Nephron progenitor cell (in vitro differentiated cells): Measurements from ENCODE around the gene EPDR1.
A peak's percentile ranks its signal among the peaks of the same experiment; 100 is the strongest.

ENCODE experiments used
- DNase-seq: peaks from one replicate; pipeline ENCODE4 v3.0.0; 2021
- H3K27ac Mint-ChIP-seq: 2 replicates; pipeline ENCODE4 v1.8.0; 2021; ENCODE audit warnings: mild to moderate bottlenecking, moderate library complexity, mixed read lengths
- H3K27me3 Mint-ChIP-seq: 2 replicates; pipeline ENCODE4 v1.8.0; 2021; ENCODE audit warnings: mild to moderate bottlenecking, low read depth, mixed read lengths; ENCODE audit not compliant: poor library complexity
- H3K36me3 Mint-ChIP-seq: 2 replicates; pipeline ENCODE4 v1.8.0; 2021; ENCODE audit warnings: low read depth, mixed read lengths
- H3K4me1 Mint-ChIP-seq: 2 replicates; pipeline ENCODE4 v1.8.0; 2021; ENCODE audit warnings: mixed read lengths
- H3K4me3 Mint-ChIP-seq: 2 replicates; pipeline ENCODE4 v1.8.0; 2021; ENCODE audit warnings: mild to moderate bottlenecking, moderate library complexity, mixed read lengths
- H3K9me3 Mint-ChIP-seq: 2 replicates; pipeline ENCODE4 v1.8.0; 2021; ENCODE audit warnings: mild to moderate bottlenecking, moderate library complexity, mixed read lengths
- TF ChIP-seq, protein P1 (sequence below): fragments of 200-600 bp; sonication (generic); IDR thresholded peaks from 2 replicates; pipeline ENCODE4 v1.5.0; 2021; ENCODE audit warnings: antibody characterized with exemption

The EPDR1 gene

DNA sequence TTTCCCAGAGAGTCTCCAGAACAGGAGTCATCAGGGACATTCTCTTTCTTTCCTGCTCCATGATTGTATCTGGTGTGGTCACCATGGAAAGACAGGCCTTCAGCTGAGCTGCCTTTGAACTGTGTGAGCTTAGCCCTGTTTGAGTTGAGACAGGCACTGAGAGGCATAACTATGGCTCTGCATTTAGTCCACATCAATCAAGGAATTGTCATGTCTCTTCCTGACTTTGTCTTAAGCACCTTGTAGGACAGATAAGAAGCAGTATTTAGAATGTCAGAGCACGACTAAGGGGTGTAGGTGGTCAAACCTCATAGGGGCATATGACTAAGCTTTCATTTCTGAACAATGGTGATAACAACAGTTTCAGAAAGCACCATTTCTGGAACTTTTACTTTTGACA, 53.5 kb downstream of the EPDR1 start:
- TF ChIP-seq, protein P1, sequence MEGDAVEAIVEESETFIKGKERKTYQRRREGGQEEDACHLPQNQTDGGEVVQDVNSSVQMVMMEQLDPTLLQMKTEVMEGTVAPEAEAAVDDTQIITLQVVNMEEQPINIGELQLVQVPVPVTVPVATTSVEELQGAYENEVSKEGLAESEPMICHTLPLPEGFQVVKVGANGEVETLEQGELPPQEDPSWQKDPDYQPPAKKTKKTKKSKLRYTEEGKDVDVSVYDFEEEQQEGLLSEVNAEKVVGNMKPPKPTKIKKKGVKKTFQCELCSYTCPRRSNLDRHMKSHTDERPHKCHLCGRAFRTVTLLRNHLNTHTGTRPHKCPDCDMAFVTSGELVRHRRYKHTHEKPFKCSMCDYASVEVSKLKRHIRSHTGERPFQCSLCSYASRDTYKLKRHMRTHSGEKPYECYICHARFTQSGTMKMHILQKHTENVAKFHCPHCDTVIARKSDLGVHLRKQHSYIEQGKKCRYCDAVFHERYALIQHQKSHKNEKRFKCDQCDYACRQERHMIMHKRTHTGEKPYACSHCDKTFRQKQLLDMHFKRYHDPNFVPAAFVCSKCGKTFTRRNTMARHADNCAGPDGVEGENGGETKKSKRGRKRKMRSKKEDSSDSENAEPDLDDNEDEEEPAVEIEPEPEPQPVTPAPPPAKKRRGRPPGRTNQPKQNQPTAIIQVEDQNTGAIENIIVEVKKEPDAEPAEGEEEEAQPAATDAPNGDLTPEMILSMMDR = no peak
- Mint-ChIP-seq H3K36me3 (no peaks in the 10 kb centered on the region), H3K4me1 (peaks cover 4% of the 10 kb centered on the region), H3K9me3 (no peaks in the 10 kb centered on the region), H3K4me3 (no peak overlapping the region), H3K27me3 (peaks cover 4% of the 10 kb centered on the region), H3K27ac (no peak overlapping the region)
- DNase-seq = no peak

DNA sequence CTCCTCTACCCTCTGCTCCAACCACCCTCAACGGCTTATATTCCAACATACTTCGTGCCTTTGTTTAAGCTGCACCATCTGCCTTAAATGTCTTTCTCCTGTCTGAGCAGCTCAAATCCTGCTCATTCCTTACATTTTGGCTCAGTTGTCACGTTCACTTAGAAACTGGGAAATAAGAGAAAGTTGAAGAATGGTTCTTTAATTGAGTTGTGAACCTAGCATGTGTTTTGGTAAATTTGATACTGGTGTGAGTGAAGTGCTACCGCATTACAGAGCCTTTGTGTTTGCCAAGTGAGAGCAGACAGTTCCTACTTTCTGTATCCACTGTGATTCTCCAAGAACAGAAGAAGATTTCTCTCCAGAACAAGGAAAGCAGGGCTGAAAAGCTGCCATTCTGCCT, 54.3 kb downstream of the EPDR1 start:
- TF ChIP-seq, protein P1 = no peak
- Mint-ChIP-seq H3K4me3 (no peak overlapping the region), H3K4me1 (peaks cover 4% of the 10 kb centered on the region), H3K9me3 (no peaks in the 10 kb centered on the region), H3K27ac (peak overlapping the region; percentile 14), H3K27me3 (peaks cover 4% of the 10 kb centered on the region), H3K36me3 (no peaks in the 10 kb centered on the region)
- no peak for DNase-seq

DNA sequence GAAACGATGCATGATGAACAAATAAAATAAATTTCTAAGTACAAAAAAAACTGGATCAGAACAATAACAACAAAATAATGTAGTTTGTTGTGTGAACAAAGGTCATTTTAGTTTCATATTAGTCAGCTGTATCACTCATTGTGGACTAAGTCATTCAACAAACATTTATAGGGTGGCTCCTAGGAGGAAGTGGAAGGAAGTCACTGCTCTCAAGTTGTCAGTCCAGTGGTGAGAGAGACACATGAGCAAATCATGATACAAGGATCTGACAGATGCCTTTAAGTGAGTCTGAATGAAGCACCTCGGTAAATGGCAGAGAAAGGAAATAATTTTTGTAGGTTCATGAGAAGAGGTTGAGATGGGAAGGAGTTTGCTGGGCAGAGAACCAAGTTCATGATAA, 56.8 kb downstream of the EPDR1 start:
- Mint-ChIP-seq H3K27ac (no peak overlapping the region), H3K4me3 (no peak overlapping the region), H3K4me1 (peaks cover 4% of the 10 kb centered on the region), H3K9me3 (no peaks in the 10 kb centered on the region), H3K27me3 (peaks cover 4% of the 10 kb centered on the region), H3K36me3 (no peaks in the 10 kb centered on the region)
- TF ChIP-seq, protein P1 = no peak
- DNase-seq = no peak

DNA sequence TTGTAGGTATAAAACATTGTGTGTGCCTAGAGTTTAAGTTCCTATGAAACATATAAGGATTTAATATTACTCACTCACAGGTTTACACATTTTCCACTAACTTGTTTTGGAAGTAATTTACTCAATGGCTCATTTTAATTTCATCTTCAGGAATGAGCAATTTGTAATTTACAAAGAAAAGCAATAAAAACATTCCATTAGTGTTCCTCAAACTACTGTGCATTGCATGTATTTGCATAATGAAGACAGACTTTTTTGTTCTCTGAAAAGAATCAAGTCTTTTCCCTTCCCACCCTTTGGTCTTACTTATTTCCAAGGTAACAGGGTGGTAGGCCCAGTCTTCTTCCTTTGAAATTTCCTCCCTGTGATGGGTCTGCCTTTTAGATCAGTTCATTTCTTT, 61.2 kb downstream of the EPDR1 start:
- DNase-seq = no peak
- no peak overlapping the region for H3K27ac Mint-ChIP-seq
- TF ChIP-seq, protein P1 = no peak
- no peaks in the 10 kb centered on the region for H3K9me3 Mint-ChIP-seq
- peaks cover 4% of the 10 kb centered on the region for H3K27me3 Mint-ChIP-seq
- H3K4me1 Mint-ChIP-seq = peaks cover 5% of the 10 kb centered on the region
- no peak overlapping the region for H3K4me3 Mint-ChIP-seq
- no peaks in the 10 kb centered on the region for H3K36me3 Mint-ChIP-seq

DNA sequence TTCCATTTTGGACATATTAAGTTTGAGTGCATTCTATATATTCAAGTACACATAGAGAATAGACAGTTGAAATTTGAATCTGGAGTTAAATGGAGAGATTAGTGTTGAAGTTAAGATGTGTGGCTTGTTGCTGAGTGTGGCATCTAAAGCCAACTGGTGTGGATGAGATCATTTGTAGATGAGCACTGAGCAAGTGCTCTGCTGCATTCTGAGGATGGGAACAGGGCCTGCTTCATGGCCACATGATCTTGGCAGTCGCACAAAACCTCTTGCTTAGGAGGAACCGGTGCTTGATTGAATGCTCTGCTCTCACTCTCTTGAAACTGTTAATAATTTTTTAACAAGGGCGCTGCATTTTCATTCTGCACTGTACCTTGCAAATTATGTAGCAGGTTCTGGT, 62.0 kb downstream of the EPDR1 start:
- Mint-ChIP-seq H3K4me3 (no peak overlapping the region), H3K27me3 (peaks cover 4% of the 10 kb centered on the region), H3K36me3 (no peaks in the 10 kb centered on the region), H3K4me1 (peaks cover 5% of the 10 kb centered on the region), H3K27ac (no peak overlapping the region), H3K9me3 (no peaks in the 10 kb centered on the region)
- no peak for DNase-seq
- TF ChIP-seq, protein P1 = no peak

DNA sequence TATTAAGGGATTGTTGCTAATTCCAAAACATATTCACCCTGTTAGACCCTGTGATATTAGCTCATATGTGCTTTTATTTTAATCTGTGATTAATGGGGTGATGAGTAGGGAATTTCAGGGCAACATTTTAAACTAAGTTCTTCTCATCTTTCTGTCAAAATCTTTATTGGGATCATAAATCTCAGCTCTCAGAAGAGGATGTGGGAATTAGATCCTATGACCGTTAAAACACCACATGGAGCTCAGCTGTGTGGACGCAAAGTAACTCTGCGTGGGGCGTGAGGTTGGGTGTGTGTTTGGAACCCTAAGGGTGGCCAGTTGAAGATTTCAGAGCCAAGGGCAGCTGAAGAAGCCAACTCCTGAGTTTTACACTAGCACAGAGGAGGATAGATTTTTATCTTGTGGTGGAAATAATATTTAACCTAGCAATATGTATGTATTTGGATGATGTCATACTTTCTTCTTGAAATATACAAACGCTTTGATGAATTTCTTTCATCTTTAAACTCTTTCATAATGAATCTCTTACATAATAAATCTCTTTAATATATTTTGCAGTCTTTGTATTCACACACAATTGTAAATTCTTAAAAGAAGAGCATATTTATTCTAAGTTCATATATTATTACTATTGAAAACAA, 64.4 kb downstream of the EPDR1 start:
- Mint-ChIP-seq H3K4me3 (no peak overlapping the region), H3K9me3 (no peaks in the 10 kb centered on the region)

More for the DNA sequence above, 64.4 kb downstream of the EPDR1 start:
- no peak for DNase-seq
- Mint-ChIP-seq H3K36me3 (no peaks in the 10 kb centered on the region), H3K4me1 (peaks cover 9% of the 10 kb centered on the region), H3K27ac (peak overlapping the region; percentile 33), H3K27me3 (peaks cover 4% of the 10 kb centered on the region)
- TF ChIP-seq, protein P1 = no peak
